Endothelial cell of hepatic sinusoid (primary cell): ENCODE measurements around the gene WNT7B.

Experiments
- in situ Hi-C: cut with HindIII; loops from 2 replicates; pipeline ENCODE4 v1.10.0; 2017; ENCODE audit warnings: low sequenced_read_pairs

WNT7B gene

DNA sequence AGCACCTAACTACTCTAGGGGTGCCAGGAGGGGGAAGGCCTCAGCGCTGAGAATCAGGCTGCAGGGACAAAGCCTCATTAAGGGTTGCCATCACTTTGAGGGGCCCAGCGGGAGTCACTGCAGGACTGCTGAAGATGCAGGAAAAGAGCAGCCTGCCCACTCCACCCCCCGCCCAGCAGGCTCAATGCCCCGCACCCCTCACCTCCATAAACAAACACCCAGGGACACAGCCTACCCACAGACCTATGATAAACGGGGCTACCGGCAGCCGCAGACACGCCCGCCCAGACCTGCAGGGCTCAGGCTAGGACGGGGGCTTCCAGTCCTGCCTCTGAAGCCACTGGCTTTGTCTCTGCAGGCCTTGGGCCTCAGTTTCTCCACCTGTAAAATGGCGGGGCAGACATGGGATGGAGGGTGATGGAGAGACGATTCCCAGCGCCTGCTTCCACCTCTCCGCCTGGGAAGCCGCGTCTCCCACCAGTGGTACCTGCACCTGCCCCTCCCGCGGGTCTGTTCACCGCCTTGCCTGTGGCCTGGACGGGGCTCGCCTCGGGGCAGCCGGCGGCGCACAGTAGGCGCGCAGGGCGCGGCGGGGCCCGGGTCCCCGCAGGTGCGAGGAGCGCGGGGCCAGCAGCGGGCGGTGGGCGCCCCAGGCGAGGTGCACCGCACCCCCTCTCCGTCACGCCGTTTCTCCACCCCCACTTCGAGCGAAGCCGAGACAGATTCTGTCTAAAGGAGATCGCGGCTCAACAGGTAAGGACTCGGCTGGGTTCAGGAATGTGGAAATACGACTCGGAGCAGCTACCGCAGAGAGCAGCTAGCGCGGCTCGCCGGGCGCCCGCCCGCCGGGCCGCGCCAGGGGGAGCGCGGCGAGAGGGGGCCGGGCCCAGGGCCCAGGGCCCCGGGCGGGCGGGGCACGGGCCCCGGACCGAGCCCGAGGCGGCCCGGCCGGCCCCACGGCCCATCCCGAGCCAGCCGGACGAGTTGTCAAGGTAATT lies 1.5 kb downstream of the WNT7B start:
- in situ Hi-C loops = no loop called here

DNA sequence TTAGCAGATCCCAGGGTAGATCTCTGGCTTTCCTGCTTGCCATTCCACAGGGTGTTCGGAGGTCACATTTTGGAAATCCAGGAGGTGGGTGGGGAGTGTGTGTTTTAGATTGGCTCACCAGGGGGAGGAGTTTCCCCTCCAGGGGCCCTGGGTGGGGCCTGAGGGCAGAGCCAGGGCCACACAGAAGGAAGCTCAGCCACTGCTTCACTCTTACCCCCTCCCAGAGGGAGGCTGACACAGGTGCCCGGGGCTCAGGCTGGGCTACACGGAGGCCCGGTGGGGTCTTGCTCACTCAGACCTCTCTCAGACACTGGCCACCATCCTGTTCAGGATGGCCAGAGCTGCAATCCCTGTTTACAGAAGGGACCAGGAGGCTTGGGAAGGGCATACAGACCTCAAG lies 2.5 kb downstream of the WNT7B start:
- in situ Hi-C loops = no loop called here

DNA sequence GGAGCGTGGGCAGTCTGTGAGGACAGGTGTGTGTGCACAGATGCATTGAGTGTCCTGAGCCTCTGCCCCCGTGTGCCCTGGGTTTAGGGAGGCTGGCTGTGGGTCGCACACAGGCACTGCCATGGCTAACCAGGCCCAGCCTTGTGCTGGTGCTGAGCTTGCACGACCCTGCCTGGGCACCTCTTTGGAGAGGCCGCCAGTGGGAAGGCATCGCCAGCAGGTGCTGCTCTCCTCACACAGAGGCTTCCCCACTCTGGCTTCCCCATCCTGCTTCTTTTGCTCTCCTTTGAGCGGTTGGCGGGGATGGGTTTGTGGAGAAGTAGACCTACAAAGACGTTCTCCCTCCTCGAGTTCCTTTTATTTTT lies 4.1 kb downstream of the WNT7B start:
- in situ Hi-C loops = no loop called here

DNA sequence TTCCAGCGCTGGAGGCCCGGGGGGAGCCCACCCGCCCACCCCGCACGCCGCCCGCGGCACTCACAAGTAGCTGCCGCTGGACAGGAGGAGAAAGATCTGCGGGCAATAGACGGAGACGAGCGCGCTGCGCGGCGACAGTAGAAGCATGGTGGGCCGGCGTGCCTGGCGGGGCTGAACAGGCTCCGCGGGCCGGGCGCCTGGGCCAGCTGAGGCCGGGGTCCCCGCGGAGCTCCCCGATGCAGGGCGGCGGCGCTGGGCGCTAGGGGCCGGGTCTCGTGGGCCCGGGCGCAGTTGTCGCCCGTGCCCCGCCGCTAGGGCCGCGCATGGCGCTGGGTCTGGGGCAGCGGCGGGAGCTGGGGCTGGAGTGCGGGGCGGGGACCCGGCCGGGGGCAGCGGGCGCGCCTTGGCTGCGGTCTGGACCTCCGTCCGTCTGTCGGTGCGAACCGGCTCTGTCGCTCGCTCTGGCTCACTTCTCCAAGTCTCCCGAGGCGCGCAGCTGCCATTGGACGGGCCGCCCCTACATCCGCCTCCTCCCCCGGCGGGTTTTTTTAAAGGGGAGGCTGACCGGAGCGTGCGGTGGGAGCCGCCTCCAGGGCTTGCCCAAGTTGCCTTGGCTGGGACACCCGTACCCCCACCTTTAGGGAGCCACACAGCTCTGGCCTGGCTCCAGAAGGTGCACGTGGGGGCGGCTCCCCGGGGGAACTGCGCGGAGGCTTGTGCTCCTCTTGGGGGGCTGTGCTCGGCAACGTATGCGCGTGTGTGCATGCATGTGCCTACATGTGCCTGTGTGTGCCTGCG lies 4.7 kb downstream of the WNT7B start:
- in situ Hi-C loops = no loop called here

DNA sequence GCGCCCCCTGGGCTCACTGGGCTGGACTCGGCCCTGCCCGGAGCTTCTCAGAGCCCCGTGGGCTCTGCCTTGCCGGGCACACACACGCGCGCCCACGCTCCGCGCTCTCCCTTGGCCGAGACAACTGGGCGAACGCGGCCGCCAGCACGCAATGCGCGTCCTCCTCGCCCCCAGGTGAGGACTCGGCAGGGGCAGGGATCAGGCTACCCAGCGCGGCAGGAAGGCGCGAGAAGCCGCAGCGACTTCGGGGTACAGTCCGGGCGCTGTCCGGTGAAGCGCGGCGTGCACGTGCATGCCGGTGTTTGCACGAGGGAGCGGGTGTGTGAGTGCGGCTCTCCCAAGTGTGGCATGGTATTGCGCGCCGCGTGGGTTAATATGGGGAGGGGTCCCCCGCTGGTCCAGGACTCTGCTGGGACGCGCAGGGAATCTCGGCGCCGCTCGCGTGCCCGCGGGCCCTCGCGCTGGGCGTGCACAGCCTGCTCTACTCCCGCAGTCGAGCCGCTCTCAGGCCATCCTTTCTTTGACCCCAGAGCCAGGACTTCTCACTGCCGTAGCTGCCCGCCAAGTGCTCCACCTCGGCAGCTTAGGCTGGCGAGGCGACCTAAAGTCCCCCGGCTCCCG lies 5.4 kb downstream of the WNT7B start:
- in situ Hi-C loops = no loop called here

DNA sequence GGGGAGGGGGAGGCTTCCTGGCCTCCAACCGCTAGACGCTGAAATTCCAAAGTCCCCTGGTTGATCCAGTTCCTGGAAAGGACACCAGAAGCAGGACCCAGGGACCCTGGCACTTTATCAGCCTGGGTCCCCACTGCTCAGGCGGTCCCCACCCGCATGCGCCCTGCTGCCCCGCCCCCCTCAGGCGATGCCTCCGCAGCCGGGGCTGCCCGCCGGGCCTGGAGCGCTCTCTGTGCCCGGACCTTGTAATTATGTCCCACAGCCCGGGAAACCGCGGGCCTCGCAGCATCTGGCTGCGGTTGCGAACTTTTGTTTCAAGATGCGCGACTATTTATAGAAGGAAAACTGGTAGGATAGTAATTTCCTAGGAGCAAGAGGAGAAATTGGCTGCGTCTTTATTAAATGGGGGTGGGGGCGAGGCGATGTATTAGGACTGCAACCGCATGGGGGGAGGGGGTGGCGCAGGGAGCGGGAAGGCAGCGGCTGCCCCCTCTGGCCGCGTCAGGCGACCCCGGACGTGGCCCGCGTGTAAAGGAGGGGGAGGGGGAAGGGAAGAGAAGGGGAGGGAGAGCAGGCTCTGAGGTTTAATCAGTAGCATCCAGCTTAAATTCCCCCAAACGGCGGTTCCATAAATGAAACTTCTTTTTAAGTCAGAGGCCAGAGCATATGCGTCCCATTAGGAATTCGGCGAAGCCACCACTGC lies 6.1 kb downstream of the WNT7B start:
- in situ Hi-C loops = no loop called here

DNA sequence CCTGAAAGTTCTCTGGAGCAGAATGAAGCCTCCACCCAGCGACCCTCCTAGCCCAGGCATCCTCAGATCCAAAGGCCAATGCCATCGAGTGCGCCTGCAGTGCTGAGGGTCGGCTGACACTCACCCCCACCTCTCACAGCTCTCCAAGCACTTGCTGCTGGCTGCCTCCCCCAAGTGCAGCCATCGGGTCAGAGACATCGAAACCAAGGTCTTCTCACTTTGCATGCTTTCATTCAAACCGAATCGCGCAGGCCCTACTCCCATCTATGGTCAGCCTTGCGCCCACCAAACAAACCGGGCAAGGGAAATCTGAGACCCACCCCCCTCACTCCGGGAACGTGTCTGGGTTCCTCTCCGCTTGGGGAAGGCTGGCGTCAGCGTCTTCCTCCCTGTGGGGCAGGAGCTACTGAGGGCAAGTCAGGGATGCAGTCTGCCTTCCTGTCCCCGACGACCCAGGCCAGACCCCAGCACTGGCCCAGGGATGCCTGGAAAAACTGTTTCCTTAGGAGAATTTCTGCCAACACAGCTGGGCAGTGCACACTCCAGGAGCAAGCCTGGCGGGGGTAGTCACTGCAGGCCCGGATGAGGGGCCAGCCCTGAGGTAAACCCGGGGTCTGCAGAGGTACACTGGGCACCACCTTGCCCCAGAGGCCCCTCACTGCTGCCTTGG lies 7.0 kb downstream of the WNT7B start:
- in situ Hi-C loops = no loop called here

DNA sequence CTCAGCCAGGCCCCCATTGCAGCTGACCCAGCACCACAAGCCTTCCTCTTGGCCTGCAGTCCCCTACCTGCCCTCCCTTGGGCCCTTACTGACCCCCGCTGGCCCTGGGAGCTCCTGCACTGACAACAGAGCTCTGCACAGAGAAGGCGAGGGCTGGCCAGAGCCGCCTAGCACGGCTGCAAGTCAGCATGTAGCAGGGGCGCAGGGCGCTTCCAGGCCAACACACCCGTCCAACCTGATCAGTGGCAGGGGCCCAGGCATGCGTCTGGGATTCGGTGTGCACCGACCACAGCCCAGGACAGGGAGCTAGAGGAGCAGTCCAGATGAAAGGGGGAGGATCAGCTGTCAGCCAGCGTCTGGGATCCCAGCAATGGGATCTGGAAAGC lies 7.6 kb downstream of the WNT7B start:
- in situ Hi-C loops = no loop called here

DNA sequence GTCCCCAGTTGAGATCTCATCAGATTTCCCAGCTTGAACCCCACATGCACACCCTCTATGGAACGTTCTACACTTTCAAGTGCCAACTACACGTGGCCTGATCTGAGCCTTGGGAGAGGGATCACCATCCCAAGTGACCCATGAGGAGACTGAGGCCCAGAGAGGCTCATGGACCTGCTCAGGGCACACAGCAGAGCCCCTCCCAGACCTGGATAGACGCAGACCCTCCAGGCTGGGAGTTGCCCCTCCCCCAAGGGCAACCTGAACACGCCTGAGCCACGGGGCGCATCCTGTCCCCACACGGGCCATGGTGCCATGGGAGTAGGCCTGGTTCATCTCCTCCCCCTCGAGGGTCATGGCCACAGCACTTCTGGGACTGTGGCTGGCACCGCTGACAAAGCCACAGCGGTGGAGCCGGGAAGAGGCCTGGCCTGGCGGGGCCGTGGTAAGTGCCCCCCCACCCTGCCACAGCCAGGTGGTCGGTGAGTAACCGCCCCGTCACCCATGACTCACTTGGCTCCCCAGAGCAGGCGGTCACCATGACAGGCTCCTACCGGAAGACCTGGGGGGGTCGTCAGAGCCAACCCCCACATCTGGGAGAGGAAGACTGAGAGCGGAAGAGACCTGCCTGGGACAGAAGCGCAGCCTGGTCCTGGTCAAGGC lies 8.1 kb downstream of the WNT7B start:
- in situ Hi-C loops = no loop called here

DNA sequence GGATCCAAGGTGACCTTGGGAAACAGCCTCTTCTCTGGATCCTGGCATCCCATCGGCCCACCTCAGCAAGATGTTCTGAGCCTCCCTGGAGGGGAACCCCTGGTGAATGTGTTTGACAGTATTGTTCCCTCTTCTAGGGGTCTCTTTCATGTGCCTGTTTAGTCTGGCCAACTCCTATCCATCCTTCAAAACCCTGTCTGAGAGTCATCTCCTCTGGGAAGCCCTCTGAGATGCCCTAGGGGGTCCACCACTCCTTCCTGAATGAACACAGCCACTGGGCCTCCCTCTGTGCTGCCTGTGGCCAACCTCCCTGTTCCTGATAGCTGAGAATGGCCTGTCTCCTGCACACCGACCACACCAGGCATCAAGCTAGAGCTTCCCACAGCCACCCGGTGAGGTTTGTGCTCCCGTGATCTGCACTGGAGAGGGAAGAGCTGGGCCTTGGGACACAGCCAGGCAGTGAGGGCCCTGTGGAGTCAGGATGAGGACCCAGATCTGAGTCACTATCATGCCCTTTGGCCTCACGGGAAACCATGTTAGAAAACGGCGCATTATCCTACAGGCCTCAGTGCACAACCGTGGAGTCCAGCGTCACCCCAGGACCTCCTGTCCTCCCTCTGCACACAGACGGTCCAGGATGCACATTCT lies 8.8 kb downstream of the WNT7B start:
- in situ Hi-C loops = no loop called here

DNA sequence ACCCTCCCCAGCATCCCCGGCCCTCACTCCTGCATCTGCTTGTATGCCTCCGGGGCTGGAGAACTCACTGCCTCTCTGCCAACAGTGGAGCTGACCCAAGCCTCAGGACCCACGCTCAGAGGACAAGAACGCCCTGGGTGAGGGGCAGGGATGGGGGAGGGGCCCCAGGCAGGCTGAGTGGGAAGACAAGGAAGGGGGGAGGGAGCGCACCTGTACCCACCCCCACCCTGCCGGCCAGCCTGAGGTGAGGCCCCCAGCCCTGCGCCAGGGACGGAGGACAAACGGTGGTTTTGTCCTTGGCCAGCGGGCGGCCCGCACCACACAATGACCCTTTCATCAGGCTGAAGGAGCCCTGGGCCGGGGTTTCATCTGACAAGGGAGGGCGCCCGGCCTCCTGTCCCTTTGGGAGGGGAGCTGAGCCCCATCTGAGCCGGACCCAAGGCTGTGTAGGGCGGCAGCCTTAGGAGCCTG lies 10.0 kb downstream of the WNT7B start:
- in situ Hi-C loops = no loop called here

DNA sequence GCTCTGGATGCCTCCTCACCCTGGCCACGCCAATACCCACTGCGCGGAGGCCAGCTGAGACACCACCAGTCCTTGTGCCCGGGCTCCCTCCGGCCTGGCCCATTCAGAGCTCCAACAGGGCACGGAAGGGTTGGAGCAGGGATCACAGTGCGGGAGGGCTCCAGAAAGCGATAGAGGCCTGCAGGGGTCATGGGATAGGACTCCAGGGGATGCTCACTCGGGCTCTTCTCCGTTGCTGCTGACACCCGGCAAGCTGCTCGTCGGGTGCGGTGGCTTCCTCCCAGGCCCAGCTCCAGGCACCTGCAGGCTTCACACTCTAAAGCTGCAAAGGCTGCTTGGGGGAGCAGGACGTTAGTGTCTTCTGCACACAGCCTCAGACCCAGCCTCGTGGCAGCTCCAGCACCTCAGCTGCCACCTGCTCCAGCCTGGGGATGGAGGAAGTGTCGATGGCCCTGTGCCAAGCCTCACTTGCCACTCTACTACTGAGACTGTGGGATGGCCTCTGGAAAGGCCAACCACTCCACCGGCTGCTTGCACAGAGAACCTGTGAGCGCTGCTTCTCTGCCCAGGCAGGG lies 10.6 kb downstream of the WNT7B start:
- in situ Hi-C loops = no loop called here

DNA sequence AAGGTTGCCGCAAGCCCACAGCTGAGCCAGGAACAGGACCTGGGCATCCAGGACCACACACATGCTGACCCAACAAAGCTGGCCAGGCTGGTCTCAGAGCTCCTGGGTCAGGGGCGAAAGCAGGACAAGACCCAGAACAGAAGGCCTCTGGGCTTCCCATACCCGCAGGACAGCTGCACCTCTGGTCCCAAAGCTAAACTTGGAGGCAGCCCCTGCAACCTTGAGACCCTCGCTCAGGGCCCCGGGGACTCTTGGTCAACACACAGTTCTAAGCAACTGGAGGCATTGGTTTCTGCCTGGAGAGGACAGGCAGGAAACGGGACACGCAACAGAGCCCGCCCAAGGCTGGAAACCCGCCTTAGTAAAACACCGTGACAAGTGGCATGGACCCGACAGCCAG lies 11.4 kb downstream of the WNT7B start:
- in situ Hi-C loops = no loop called here

DNA sequence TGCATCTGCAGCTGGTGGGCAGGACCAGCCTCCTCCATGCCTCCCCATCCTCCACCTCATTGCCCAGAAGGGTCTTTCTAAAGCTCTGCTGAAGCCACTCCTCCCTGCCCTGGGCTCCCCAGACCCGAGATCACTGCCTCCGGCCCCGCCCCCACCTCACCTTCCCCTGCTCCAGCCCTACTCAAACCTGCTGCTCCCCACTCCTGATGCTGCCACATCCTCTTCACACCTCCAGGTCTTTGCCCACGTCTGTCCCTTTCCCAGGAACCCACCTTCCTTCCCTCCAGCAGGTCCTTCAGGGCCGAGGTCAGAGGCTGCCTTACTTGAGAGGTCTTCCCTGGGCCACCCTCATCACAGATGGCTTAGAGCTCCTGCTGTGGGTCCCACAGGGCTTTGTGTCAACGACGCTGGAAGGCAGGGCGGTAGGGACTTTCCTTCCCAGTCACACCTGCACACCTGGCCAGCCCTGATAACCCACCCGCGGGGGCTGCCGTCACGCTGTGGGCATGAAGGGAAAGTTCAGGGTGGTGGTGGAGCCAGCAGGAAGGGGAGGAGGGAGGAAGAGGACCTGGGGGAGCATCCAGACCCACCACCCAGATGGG lies 11.9 kb downstream of the WNT7B start:
- in situ Hi-C loops = no loop called here

DNA sequence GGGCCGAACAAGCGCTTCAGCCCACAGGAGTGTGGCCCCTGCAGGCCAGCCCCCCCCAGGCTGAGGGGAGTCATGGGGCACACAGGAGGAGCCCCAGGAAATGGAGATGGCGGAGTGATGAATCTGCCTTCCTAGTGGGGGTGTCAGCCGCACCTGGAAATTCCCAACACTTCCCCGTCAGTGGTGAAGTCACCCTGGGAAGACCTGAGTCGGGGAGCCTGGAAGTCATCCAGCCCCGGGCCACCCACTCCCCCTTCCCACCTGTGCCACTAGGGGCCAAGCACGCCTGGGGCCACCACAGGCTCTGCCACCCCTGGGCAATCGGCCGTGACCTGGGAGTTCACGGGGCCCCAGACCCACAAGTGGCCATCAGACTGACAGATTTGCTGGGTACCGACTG lies 12.6 kb downstream of the WNT7B start:
- in situ Hi-C loops = no loop called here

DNA sequence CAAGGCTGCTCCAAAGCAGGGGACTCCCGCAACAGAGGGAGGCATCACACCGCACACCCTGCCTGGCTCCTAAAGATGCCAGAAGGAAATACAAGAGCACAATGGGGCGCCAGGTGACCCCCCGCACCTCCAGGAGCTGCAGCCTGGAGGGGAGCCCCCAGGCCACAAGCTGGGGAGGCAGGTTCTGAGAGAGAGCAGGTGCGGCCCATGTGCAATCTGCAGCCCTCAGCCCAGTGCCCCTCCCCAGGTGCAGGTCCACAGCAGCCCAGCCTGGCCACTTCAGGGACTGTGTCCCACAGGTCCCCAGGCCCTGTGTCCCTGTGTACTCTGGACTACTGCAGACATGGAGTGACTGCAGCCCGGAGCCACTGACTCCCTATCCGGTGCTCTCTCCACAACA lies 13.1 kb downstream of the WNT7B start:
- in situ Hi-C loops = no loop called here

DNA sequence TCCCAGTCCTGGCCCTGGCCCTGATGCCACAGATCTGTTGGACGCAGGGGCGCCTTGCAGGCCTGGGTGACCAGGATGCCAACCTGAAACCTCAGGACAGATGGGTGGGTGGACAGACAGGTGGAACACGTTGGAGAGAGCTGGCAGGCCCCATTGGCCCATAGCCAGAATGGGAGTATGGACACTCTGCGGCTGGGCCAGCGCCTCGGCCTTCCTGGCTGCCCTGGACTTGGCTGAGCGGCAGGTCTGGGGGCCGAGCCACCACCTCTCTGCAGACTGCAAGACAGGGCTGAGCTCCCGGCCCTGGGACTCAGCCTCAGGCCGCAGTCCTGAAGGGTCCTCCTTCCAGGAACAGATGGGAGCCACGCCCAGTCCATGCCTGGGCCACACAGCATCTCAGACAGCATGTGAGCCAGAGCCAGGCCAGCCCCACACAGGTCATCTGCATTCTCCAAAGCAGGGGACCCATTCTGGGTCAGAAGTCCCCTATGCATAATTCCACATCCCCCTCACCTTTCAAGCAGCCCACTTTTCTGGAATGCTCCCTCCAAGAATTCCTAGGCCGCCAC lies 14.1 kb downstream of the WNT7B start:
- in situ Hi-C loops = no loop called here

DNA sequence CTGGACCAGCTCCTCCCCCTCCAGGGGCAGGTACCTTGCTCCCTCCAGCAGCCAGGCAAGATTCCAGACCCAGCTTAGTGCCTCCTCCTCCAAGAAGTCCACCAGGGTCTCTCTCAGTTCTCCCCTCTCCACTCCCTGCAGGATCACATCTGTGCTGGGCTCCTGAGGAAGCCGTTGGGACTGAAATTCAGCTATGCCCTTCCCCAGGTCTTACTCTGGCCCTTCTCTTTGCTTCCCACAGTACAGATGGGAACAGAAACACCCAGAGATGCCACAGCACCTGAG lies 14.6 kb downstream of the WNT7B start:
- in situ Hi-C loops = no loop called here
